GM19372 (cell line): ENCODE results near the gene BAHCC1.

Experiments
- ATAC-seq: cut with Tn5 transposase; IDR thresholded peaks from one replicate; pipeline ENCODE4 v1.9.1; 2021; ENCODE audit warnings: mild to moderate bottlenecking, low read depth, moderate library complexity; ENCODE audit not compliant: unreplicated experiment

BAHCC1 gene

GRCh38 chr17:81366648-81367047, 28.6 kb upstream of the BAHCC1 start:
- no peak for ATAC-seq

- ATAC-seq: no peak
These were observed 28.1 kb upstream of the BAHCC1 start for GRCh38 chr17:81367171-81367570.

GRCh38 chr17:81368161-81369022, 26.9 kb upstream of the BAHCC1 start:
- no peak for ATAC-seq

- no peak for ATAC-seq
These were observed 25.0 kb upstream of the BAHCC1 start for GRCh38 chr17:81370294-81370693.

GRCh38 chr17:81371910-81372760, 23.1 kb upstream of the BAHCC1 start:
- no peak for ATAC-seq

- ATAC-seq: no peak
These were observed 21.6 kb upstream of the BAHCC1 start for GRCh38 chr17:81373536-81374160.

GRCh38 chr17:81374890-81375289, 20.4 kb upstream of the BAHCC1 start:
- ATAC-seq: no peak

- no peak for ATAC-seq
These were observed 18.1 kb upstream of the BAHCC1 start for GRCh38 chr17:81376946-81377714.

GRCh38 chr17:81378941-81379511, 16.2 kb upstream of the BAHCC1 start:
- ATAC-seq: no peak

- ATAC-seq: no peak
These were observed 15.7 kb upstream of the BAHCC1 start for GRCh38 chr17:81379523-81379942.

- no peak for ATAC-seq
These were observed 15.1 kb upstream of the BAHCC1 start for GRCh38 chr17:81380131-81380530.

GRCh38 chr17:81380666-81381518, 14.4 kb upstream of the BAHCC1 start:
- ATAC-seq: no peak

- ATAC-seq: no peak
These were observed 13.4 kb upstream of the BAHCC1 start for GRCh38 chr17:81381632-81382577.

- ATAC-seq: no peak
These were observed 12.4 kb upstream of the BAHCC1 start for GRCh38 chr17:81382851-81383250.

GRCh38 chr17:81383504-81384421, 11.5 kb upstream of the BAHCC1 start:
- ATAC-seq: no peak

- no peak for ATAC-seq
These were observed 10.3 kb upstream of the BAHCC1 start for GRCh38 chr17:81384929-81385319.
